ENCODE data around the gene SCN3B.

SCN3B gene

GRCh38 chr11:123584186-123584585 is 70.2 kb downstream of the SCN3B start:
- FAIRE-seq (no peak), DNase-seq (ENCODE audit: insufficient read length) (peak; percentile 46)
- TF ChIP-seq POLR2A (IDR thresholded peaks at IDR 0.05; ENCODE audit: low read depth, low read length), result no peak
- TF ChIP-seq POLR2AphosphoS5 (IDR thresholded peaks at IDR 0.05; ENCODE audit: low read depth, low read length), result no peak
- TF ChIP-seq TAF1 (IDR thresholded peaks at IDR 0.05; ENCODE audit: borderline replicate concordance, low read depth, low read length), result no peak

- TF ChIP-seq POLR2AphosphoS5 (IDR thresholded peaks at IDR 0.05; ENCODE audit: low read depth, low read length) (no peak), POLR2A (IDR thresholded peaks at IDR 0.05; ENCODE audit: low read depth, low read length) (no peak), TAF1 (IDR thresholded peaks at IDR 0.05; ENCODE audit: borderline replicate concordance, low read depth, low read length) (no peak)
- peak; percentile 80 for FAIRE-seq
- no peak for DNase-seq (ENCODE audit: insufficient read length)
Measured at GRCh38 chr11:123582992-123583504, 71.4 kb downstream of the SCN3B start.

DNA sequence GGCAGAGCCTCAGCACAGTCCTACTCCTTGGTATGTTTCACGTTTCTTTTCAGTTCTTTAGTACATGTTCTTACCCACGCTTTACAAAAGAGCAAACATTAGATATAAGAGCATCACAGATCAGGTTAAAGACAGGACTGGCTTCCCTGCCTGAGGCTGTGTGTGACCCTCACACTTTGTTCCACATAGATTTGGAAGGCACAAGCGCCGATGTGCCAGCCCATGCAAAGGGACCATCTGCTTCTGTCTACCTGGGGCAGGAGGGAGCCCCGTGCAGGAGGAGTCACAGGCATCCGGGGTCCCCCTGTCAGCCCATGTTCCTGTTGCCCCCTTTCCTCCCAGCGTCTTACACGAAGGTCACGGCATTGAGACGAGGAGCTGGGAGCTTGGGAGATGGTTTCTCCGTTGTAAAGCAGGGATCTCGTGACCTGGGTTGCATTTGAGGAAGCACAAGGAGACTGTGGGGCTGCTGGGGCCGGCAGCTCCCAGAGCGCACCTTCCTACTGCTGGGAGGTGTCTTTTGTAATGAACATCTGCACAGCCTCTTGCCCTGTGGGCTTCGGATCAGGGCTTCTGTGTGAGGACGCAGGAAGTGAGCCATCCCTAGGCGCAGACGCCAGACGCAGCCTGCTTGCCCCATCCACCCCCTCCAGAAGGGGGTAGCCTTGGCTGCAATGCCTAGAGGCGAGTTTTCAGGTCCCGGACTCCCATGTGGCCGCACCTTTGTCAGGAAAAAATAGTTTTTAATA is 72.6 kb downstream of the SCN3B start:
- FAIRE-seq (no peak), DNase-seq (ENCODE audit: insufficient read length) (no peak)
- TF ChIP-seq TAF1 (IDR thresholded peaks at IDR 0.05; ENCODE audit: borderline replicate concordance, low read depth, low read length), result no peak
- no peak for TF ChIP-seq POLR2AphosphoS5 (IDR thresholded peaks at IDR 0.05; ENCODE audit: low read depth, low read length)
- no peak for TF ChIP-seq POLR2A (IDR thresholded peaks at IDR 0.05; ENCODE audit: low read depth, low read length)

GRCh38 chr11:123580557-123581275 is 73.7 kb downstream of the SCN3B start:
- FAIRE-seq, result peak; percentile 97
- TF ChIP-seq POLR2AphosphoS5 (IDR thresholded peaks at IDR 0.05; ENCODE audit: low read depth, low read length) (no peak), TAF1 (IDR thresholded peaks at IDR 0.05; ENCODE audit: borderline replicate concordance, low read depth, low read length) (no peak), POLR2A (IDR thresholded peaks at IDR 0.05; ENCODE audit: low read depth, low read length) (no peak)
- DNase-seq (ENCODE audit: insufficient read length), result peak; percentile 81

DNA sequence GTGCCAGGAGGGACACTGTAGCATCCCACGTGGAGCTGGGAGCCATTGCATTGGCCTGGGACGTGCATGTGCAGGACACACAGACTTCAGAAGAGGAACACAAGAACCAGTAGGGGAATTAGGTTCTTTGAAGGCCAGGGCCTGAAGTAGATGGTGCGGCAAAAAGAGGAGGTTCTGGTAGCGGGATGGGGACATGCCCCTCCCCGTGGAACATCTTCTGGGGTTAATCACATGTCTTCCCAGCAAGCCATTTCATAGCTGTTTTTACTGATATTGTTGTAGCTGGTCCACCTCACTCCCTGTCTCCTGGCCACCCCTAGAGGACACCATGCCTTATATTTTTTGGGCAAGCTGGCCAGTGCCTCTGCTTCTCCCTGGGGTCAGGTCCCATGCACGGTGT is 74.3 kb downstream of the SCN3B start:
- FAIRE-seq (no peak), DNase-seq (ENCODE audit: insufficient read length) (no peak)
- no peak for TF ChIP-seq POLR2AphosphoS5 (IDR thresholded peaks at IDR 0.05; ENCODE audit: low read depth, low read length)
- no peak for TF ChIP-seq TAF1 (IDR thresholded peaks at IDR 0.05; ENCODE audit: borderline replicate concordance, low read depth, low read length)
- no peak for TF ChIP-seq POLR2A (IDR thresholded peaks at IDR 0.05; ENCODE audit: low read depth, low read length)

- TF ChIP-seq POLR2AphosphoS5 (IDR thresholded peaks at IDR 0.05; ENCODE audit: low read depth, low read length), result no peak
- no peak for TF ChIP-seq POLR2A (IDR thresholded peaks at IDR 0.05; ENCODE audit: low read depth, low read length)
- TF ChIP-seq TAF1 (IDR thresholded peaks at IDR 0.05; ENCODE audit: borderline replicate concordance, low read depth, low read length), result no peak
- no peak for DNase-seq (ENCODE audit: insufficient read length)
- FAIRE-seq, result no peak
Measured at GRCh38 chr11:123579482-123579812, 75.0 kb downstream of the SCN3B start.
